GM19043 (cell line): ENCODE results near the gene TSPAN17.

Source experiments
- ATAC-seq: cut with Tn5 transposase; IDR thresholded peaks from one replicate; pipeline ENCODE4 v1.9.1; 2021; ENCODE audit warnings: low read depth; ENCODE audit not compliant: unreplicated experiment

TSPAN17 gene

DNA sequence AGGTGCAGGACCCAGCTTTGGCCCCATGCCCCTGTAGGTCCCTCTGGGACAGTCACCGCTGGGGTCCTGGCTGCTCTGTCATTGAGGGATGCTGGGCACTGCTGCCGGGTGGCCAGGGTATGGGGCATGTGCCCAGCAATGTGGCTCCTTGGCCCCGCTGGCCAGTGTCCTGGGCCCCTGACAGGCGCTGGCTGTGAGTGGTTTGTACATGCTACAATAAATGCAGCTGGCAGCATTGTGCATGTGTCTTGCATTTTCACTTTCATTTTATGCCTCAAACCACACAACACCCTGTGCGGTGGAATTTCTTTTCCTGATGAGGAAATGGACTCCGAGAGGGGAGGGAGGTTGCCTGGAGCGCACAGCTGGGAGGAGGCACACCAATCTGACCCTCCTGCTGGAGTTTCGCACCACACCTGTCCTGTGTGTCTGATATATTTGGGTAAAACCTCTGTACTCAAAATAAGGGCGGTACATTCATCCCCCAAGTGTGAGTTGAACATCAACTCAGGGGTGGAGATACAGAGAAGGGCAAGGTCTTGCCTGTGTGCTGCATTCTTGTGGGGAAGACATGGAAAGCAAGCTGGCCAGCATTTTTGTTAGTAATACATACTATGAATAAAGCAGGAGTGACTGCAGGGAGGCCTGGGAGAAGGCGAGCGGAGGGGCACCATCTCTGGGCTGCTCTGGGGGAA is 11.7 kb downstream of the TSPAN17 start:
- no peak for ATAC-seq

DNA sequence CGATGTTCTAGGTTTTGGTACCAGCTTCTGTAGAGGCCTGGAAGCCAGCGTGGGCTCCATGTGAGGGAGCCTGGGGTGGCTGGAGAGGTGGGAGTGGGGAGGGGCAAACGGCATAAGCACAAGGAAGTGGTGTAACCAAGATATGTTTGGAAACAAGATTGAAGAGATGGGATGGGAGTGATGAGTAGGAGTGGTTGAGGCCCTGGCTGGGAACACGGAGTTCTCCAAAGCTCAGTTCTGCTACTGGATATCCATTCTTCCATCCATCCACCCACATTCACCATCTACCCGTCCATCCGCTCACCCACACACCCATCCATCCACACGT is 12.2 kb downstream of the TSPAN17 start:
- no peak for ATAC-seq

DNA sequence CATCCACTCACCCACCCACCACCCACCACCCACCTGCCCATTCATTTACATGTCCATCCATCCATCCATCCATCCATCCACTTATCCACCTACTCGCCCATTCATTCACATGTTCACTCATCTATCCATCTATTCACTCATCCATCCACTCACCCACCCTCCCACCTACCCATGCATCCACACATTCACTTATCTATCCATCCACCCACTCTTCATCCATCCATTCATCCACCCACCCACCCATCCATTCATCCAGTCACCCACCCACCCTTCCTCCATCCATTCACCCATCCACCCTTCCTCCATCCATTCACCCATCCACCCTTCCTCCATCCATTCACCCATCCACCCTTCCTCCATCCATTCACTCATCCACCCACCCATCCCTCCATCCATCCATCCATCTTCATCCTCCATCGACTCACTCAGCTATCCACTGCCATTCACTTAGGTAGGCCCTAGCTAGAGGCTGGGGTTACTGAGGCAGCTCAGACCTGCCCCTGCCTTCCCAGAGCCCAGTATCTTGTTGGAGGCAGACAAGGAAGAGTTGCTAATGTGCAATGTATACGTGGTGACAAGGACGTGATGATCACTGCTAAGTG is 12.7 kb downstream of the TSPAN17 start:
- ATAC-seq: no peak

DNA sequence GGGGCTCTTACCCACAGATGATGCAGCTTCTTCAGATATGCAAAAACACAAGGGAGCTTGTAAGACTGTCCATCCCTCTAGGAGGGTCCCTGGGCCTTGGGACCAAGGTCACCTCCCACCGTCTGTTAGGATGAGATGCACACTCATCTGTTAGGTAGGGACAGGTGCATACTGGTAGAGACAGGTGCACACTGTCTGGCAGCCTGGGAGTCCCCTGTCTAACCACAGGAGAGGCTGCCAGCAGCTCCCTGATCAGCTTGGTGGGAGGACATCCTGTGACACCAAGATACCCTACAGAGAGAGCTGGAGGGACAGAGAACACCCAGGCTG is 13.2 kb downstream of the TSPAN17 start:
- peak; percentile 9 for ATAC-seq

DNA sequence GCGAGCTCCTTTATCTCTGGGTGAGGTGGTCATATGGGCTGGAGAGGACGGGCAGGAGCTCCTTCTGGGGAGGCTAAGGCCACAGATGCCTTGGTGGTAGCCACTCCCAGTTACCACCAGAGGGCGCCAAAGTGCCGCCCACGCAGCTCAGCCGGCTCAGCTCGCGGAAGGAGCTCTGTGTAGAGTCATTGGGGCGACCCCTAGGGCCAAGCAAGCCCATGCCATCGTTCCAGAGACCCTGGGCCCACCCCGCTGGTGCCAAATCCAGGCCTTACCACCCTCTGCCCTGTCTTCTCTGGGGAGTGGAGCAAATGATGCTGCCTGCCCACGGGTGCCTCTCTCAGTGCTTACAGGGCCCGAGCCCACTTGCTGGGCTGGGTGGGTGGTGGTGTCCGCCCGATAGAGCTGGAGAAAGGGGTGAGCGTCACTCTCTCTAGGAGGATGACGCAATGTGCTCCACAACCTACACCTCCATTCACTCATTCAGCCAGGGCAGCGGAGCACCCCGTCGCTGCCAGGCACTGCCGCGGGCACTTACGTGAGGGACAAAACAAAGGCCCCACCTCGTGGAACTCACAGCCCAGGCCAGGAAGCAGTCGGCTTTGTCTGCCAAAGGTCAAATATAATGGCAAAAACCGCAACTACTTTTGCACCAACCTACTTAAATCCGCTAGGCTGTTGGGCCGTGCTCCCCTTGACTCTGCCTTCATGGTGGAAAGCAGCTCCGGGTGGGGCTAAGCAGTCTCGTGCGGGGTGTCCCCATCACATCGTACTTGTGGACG is 13.8 kb downstream of the TSPAN17 start:
- ATAC-seq: peak; percentile 47

DNA sequence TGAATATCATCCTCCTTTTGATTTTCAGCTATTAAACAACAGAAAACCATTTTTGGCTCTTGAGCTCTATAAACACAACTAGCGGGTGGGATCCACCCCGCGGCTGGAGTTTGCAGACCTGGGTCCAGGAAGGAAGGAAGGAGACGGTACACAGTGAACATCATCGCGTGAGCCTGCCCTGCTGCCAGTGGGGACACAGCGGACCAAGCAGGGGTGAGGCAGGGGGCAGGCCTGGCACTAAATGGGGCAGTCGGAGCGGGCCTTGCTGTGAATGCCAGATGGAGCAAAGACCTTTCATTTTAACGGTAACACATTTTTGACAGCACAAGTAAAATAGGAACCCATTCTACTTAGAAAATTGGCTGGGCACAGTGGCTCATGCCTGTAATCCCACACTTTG is 14.4 kb downstream of the TSPAN17 start:
- ATAC-seq: no peak

DNA sequence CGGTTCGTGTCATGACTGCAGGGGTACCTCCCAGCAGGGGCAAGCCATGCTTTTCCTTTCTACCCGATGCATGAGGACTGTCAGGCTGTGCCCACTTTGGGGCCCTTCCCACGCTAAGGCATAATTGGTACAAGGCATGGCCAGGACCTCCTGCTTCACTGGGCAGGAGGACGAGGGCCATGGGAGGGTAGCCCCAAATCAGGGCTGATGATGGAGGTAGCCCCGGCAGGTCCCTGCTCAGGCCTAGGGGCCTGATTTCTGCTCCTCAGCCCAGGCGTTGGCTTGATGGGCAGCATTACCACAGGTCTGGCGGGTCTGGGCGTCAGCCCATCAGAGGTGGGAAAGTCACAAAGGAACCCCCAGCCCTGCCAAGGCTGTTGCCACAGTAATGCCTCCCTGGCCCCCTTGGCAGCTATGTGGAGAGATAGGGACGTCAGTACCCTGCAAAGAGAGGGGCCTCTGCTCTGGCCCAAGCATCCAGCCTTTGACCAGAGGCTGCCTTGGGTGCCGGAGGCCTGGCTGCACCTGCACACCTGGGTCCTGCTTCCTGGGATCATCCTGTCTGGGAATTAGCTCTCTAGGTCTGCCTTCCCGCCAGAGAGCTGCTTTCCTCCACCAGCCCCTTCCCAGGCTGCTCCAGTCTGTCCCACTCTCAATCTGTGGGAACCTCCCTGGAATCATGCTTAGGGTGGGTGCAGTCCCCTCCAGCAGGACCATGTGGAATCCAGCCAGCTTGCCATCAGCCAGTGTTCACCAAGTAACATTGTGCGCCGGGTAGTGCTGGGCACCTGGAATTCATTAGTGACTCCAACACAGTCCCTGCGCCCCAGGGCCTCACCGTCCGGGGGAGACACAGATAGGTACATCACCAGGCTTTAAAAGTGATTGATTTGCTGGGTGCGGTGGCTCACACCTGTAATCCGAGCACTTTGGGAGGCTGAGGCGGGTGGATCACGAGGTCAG is 15.4 kb downstream of the TSPAN17 start:
- no peak for ATAC-seq

DNA sequence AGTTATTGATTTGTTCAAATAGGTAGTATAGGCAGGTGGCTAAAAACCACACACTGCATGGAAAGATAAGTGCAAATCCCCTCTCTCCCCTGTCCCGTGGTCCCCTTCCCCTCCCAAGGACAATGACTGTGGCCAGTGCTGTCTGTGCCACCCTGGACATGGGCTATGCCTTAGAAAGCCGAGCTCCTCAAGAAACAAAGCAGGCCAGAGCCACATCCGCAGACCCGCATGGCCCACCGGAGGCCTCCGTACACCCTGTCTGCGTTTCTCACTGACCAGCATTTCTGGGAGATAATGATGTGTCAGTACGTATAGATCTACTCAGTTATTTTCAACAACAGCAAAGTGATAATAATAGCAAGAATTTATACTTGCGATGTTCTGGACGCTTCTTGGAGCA is 16.3 kb downstream of the TSPAN17 start:
- no peak for ATAC-seq

DNA sequence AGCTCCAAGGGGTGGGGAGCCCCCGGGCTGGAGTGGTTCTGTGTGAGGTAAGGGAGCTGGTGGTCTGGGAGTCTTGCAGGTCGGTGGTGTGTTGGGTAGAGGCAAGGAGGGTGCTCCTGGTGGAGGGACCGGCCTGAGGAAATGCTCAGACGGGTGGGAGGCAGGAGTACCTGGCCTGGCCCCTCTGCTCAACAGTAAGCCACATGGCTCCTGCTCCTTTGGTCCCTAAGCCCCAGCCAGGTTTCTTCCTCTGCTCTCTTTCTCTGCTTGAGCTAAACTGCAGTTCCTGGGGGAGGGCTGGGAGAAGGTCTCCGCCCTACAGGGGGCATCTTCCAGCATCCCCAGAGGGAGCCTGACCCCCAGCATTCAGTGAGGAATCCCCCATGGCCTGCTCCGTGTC is 17.2 kb downstream of the TSPAN17 start:
- no peak for ATAC-seq

DNA sequence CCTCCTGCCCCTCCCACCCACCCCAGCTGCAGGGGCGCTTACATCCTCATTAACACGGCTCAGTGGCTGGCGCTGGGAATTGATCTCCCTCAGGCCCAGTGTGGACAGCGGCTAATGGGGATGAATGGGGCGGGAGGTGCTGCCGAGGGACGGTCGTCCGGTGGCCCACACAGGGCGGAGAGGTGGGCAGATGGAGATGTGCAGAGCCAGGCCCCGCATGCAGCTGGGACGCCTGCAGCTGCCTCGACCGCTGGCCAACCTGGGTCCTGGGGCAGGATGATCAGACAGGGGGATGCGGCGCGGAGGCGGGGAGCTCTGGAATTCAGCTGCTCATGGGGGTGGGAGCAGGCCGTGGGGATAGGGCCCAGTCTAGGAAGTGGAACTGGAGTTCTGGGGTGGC is 17.6 kb downstream of the TSPAN17 start:
- ATAC-seq: no peak

DNA sequence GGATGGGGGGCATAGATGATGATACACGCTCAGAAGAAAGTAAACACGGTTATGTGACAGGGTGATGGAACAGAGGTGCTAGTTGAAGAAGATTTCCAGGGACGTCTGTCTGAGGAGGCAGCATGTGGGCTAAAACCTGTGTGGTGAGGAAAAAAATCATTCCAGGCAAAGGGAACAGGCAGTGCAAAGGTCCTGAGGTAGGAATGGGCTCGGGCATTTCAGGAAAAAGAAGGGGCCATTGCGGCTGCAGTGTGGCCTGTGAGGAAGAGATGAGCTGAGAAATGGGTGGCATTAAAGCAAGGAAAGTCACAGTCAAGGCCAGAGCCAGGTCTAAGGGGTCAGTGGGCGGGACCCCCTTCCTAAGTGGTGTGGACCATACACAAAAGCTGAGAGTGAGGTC is 18.2 kb downstream of the TSPAN17 start:
- ATAC-seq: no peak

DNA sequence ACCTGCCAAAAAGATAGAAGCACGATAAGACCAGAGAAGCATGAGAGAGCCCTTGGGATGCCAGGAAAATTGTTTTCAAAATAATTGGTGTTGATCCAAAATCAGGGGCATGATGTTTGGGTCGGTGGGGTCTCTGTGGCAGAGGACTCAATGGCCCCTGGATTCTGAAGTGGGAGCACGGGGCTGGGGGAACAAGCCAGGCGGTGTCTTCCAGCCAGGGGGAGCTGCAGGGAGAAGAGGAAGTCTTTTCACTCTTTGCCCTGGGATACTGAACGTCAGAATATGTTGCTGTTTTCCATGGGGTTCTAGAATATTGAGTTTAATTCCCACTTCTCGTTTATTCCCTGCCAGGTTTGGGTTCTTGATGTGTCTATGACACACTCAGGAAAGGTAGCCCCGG is 20.4 kb downstream of the TSPAN17 start:
- no peak for ATAC-seq

DNA sequence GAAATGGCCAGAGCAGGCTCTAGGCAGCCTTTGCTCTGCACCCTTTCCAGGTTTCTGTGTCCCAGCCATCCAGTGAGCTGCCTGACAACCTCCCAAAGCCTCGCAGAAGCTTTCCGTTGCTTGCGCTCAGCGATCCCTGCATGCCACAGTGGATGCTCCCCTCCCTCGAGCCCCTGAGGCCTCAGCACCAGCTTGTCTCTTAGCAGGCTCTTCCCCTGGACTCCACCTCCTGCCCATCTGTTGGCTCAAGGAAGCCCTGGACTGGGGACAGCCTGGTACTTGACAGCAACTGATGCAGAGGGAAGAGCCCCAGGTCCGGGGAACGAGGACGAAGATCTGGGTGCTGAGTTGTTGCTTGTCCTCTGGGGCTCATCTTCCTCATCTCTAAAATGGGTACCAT is 23.2 kb downstream of the TSPAN17 start:
- no peak for ATAC-seq

DNA sequence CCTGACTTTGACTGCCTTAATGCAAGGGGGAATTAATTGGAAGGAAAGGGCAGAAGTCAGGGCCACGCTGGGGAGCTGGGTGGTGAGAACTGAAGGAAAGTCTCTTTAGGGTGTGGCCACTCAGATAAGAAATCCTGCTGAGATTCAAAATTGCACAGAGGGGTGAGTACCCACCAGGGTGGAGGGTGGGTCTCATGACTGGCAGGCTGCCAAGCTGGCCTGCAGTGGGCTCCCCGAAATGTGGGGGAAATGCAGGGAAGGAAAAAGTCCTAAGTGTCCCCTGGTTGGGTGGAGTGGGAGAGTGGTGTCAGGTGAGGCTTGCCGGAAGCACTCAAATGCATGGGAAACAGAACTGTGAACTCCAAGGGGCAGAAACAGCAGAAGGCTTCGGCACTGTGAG is 24.1 kb downstream of the TSPAN17 start:
- no peak for ATAC-seq

DNA sequence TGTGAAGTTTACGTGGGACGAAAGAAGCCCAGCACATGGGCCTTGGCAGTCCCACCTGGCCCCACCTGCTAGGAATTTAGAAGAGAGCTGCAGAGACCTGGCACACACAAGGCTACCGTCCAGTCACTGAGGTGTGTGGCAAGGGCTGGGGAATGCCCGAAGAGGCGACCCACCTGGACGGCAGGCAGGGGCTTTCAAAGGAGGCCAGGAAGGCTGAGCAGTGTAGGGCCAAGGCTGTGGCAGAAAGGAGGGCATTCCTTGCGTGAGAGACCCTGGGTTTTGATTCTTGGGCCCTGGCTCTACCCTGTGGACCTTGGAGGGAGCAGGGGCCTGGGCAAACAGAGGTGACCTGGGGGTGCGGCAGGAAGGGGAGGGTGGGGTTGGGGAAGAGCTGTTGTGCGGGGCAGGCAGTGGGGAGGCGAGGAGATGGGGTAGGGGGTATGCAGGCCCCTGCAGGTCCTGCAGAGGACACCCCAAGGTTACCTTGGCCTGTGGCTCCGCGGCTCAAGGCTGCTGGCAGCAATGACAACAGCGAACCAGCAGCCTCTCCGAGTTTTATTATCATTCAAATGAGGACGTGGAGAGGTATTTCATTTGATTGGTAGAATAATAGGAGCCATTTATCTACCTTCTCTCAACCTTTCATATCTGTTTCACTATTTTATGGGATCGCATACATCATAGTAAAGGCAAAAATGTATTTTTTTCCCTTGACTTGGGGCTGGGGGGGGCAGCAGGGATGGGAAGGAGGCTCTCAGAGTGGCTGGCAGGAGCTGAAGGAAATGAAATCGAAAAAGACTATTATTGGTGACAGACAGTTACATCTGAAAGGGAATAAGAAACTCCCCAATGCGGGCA is 24.8 kb downstream of the TSPAN17 start:
- ATAC-seq: no peak

DNA sequence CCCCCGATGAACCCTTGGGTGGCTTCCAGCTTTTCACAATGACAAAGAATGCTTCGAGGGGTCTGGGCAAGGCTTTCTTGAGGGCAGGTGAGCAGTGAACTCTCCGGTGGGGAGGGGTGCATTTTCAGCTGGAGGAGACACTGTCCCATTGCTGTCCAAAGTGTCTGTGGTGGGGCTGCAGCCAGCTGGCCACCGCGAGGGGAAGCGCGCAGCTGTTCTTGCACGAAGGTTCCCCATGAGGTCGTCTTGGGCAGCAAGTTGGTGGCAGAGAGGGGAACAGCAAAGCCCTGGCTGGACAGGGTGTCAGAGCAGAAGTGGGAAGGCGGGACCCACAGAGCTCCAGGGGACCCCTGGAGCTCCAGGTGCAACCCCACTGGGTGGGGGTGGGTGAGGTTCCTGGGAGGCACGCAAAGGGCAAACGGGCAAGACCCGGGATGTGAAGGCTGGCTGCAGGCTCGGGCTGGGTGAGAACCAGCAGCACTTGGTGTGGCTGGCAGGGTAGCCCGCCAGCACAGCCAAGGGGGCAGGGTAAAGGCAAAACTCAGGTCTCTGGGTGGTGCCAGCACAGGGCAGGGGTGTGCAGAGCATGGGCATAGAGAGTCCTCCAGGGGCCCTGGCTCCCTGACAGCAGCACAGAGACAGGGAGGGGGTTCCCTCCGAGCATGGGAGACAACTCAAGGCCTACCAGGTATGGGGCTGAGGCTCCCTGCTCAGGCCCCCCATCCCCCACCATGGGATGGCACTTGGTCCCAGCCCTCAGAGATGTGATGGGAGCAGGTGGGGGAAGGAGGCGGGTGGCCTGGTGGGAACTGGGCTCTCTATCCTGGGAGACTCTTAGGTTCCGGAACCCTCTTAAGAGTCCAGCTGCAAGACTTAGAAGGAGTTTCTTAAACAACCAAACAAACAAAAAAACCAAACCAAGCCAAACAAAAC is 26.6 kb downstream of the TSPAN17 start:
- ATAC-seq: no peak

DNA sequence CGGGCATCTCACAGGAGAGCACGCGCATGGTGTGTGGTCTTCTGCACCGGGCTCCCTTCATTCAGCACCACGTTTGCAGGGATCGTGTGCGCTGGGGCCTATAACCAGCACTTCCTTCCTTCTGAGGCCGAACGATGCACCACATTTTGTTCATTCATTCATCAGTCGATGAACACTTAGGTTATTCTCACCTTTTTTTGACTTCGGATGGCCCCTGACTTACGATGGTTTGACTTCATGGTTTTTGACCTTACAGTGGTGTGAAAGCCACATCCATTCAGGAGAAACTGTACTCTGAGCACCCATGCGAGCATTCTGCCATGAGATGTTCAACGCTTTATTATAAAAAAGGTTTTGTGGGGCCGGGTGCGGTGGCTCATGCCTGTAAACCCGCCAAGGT is 27.5 kb downstream of the TSPAN17 start:
- no peak for ATAC-seq

DNA sequence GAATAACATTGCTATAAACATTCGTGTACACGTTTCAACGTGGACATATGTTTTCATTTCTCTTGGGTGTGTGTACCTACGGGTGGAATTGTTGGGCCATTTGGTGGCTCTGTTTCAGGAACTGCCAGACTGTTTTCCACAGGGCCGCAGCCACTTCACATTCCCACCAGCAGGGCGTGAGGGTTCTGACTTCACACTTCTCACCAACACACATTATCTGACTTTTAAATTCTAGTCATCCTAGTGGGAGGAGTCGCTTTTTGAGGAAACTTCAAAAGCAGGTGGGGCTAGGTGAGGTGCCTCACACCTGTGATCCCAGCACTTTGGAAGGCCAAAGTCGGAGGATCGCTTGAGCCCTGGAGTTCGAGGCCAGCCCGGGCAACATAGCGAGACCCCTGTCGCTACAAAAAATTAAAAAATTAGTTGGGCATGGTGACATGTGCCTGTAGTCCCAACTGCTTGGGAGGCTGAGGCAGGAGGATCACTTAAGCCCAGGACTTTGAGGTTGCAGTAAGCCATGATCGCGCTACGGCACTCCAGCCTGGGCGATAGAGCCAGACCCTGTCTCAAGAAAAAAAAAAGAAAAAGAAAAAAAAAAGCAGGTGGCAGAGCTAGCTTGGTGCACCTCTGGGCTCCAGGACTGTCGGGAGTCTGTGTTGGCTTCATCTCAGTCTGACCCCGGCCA is 28.5 kb downstream of the TSPAN17 start:
- no peak for ATAC-seq
